EH (cell line): ENCODE data around the gene ERH.
A peak's percentile ranks its signal among the peaks of the same experiment; 100 is the strongest.

Experiments used
- DNase-seq: peaks from one replicate; pipeline ENCODE4 v3.0.0-alpha.2; 2015; ENCODE audit warnings: low read depth

The ERH gene

GRCh38 chr14:69395929-69396328, 2.2 kb downstream of the ERH start:
- DNase-seq, result no peak

GRCh38 chr14:69392481-69392880, 5.6 kb downstream of the ERH start:
- DNase-seq, result no peak

GRCh38 chr14:69391400-69391799, 6.7 kb downstream of the ERH start:
- peak; percentile 36 for DNase-seq

GRCh38 chr14:69387311-69387710, 10.8 kb downstream of the ERH start:
- no peak for DNase-seq

GRCh38 chr14:69378274-69378673, 19.8 kb downstream of the ERH start:
- DNase-seq, result no peak

GRCh38 chr14:69376439-69376838, 21.7 kb downstream of the ERH start:
- DNase-seq, result peak; percentile 12

GRCh38 chr14:69375722-69376121, 22.4 kb downstream of the ERH start:
- DNase-seq, result no peak

GRCh38 chr14:69375182-69375581, 22.9 kb downstream of the ERH start:
- DNase-seq, result no peak

GRCh38 chr14:69374235-69374634, 23.9 kb downstream of the ERH start:
- DNase-seq, result no peak

- DNase-seq, result no peak
Observed at GRCh38 chr14:69373104-69373503, 25.0 kb downstream of the ERH start.

- no peak for DNase-seq
Observed at GRCh38 chr14:69372146-69372545, 26.0 kb downstream of the ERH start.

- no peak for DNase-seq
Observed at GRCh38 chr14:69370061-69370460, 28.0 kb downstream of the ERH start.

GRCh38 chr14:69368381-69368780, 29.7 kb downstream of the ERH start:
- no peak for DNase-seq

- DNase-seq, result no peak
Observed at GRCh38 chr14:69366761-69367160, 31.3 kb downstream of the ERH start.

- no peak for DNase-seq
Observed at GRCh38 chr14:69366069-69366468, 32.0 kb downstream of the ERH start.

- no peak for DNase-seq
Observed at GRCh38 chr14:69364378-69364777, 33.7 kb downstream of the ERH start.

GRCh38 chr14:69363964-69364363, 34.1 kb downstream of the ERH start:
- no peak for DNase-seq

- DNase-seq, result peak; percentile 53
Observed at GRCh38 chr14:69363055-69363454, 35.0 kb downstream of the ERH start.

- DNase-seq, result no peak
Observed at GRCh38 chr14:69360438-69361108, 37.5 kb downstream of the ERH start.

- DNase-seq, result no peak
Observed at GRCh38 chr14:69358966-69359365, 39.1 kb downstream of the ERH start.

GRCh38 chr14:69358233-69358963, 39.7 kb downstream of the ERH start:
- no peak for DNase-seq

- DNase-seq, result no peak
Observed at GRCh38 chr14:69357544-69358200, 40.4 kb downstream of the ERH start.

GRCh38 chr14:69356903-69357543, 41.1 kb downstream of the ERH start:
- no peak for DNase-seq
